Pons (tissue), 1 donor: ENCODE data around the gene KLRK1.
"Not testable (repeated sequence)": the region's sequence is repeated elsewhere in the genome, so short reads cannot be mapped to it uniquely, and the experiment has no call there.

ENCODE experiments used
- DNase-seq: peaks from one replicate; pipeline ENCODE4 v3.0.0-alpha.2; 2016; ENCODE audit warnings: low spot score

KLRK1 gene

GRCh38 chr12:10389904-10390303, at the start of gene KLRK1:
TSS of gene KLRK1 (minus strand) at chr12:10390041. CDS start at chr12:10388810, 1,231 bp downstream.
- no peak for DNase-seq

GRCh38 chr12:10437601-10438000, 47.8 kb upstream of the KLRK1 start:
- DNase-seq, result not testable (repeated sequence)

GRCh38 chr12:10435816-10436215, 46.0 kb upstream of the KLRK1 start, which contains the start of gene KLRC2:
TSS of gene KLRC2 (minus strand) at chr12:10436010. CDS start at chr12:10435986, 24 bp downstream.
- DNase-seq, result peak; percentile 38

- not testable (repeated sequence) for DNase-seq
These were observed 40.8 kb upstream of the KLRK1 start for GRCh38 chr12:10430623-10431022.

- peak; percentile 15 for DNase-seq
These were observed 36.1 kb upstream of the KLRK1 start for GRCh38 chr12:10425938-10426337.

- not testable (repeated sequence) for DNase-seq
These were observed 34.5 kb upstream of the KLRK1 start for GRCh38 chr12:10424260-10424899.

- DNase-seq, result not testable (repeated sequence)
These were observed 32.3 kb upstream of the KLRK1 start for GRCh38 chr12:10422159-10422558.

- DNase-seq, result not testable (repeated sequence)
These were observed 30.5 kb upstream of the KLRK1 start, which contains the start of gene KLRC3 for GRCh38 chr12:10420334-10420733. TSS of gene KLRC3 (minus strand) at chr12:10420595. CDS start at chr12:10420550, 45 bp downstream.

- peak; percentile 7 for DNase-seq
These were observed 19.6 kb upstream of the KLRK1 start, which contains the start of gene KLRC4 for GRCh38 chr12:10409392-10409791. TSS of gene KLRC4 (minus strand) at chr12:10409757. CDS start at chr12:10409575, 182 bp downstream.

- DNase-seq, result no peak
These were observed 19.0 kb upstream of the KLRK1 start for GRCh38 chr12:10408842-10409241.

- DNase-seq, result no peak
These were observed 16.9 kb upstream of the KLRK1 start for GRCh38 chr12:10406725-10407124.

GRCh38 chr12:10405294-10405693, 15.5 kb upstream of the KLRK1 start:
- no peak for DNase-seq

- DNase-seq, result no peak
These were observed 15.0 kb upstream of the KLRK1 start for GRCh38 chr12:10404798-10405197.

- no peak for DNase-seq
These were observed 11.0 kb upstream of the KLRK1 start for GRCh38 chr12:10400829-10401228.

- DNase-seq, result no peak
These were observed 8.3 kb upstream of the KLRK1 start for GRCh38 chr12:10398168-10398567.

- no peak for DNase-seq
These were observed 7.5 kb upstream of the KLRK1 start for GRCh38 chr12:10397296-10397695.

GRCh38 chr12:10396176-10396575, 6.3 kb upstream of the KLRK1 start:
- not testable (repeated sequence) for DNase-seq

- peak; percentile 24 for DNase-seq
These were observed 5.7 kb upstream of the KLRK1 start for GRCh38 chr12:10395390-10395998.

GRCh38 chr12:10394531-10395152, 4.8 kb upstream of the KLRK1 start:
- DNase-seq, result not testable (repeated sequence)

GRCh38 chr12:10393291-10393690, 3.5 kb upstream of the KLRK1 start:
- no peak for DNase-seq

GRCh38 chr12:10392394-10392930, 2.6 kb upstream of the KLRK1 start:
- peak; percentile 61 for DNase-seq

- DNase-seq, result not testable (repeated sequence)
These were observed 1.1 kb upstream of the KLRK1 start for GRCh38 chr12:10390991-10391390.
